ENCODE results near the gene FAM219A.

GRCh38 chr9:34381323-34381722, 77.0 kb downstream of the FAM219A start:
- TF ChIP-seq CTCF (IDR thresholded peaks at IDR 0.05) (no peak), POLR2A (IDR thresholded peaks at IDR 0.05) (no peak)

Data from uterus (tissue), 2 donors.